H9 (cell line): ENCODE results near the gene SLC6A2. TPM values are rescaled to one million over a fixed set of nuclear protein-coding genes. Genes with fewer than 3 reads are reported as not detected.
"Not testable (repeated sequence)": the region's sequence is repeated elsewhere in the genome, so short reads cannot be mapped to it uniquely, and the experiment has no call there.

Source experiments
- DNase-seq: peaks from one replicate; pipeline ENCODE4 v3.0.0-alpha.2; 2017
- H2AFZ ChIP-seq: one replicate; pipeline ENCODE4 v1.6.1; 2013; ENCODE audit warnings: mild to moderate bottlenecking, low read length, control low read depth, moderate library complexity
- H2AK5ac ChIP-seq: 2 replicates; pipeline ENCODE4 v1.6.1; 2013; ENCODE audit warnings: low read length, control low read depth, mixed read lengths; ENCODE audit not compliant: insufficient read length
- H2BK120ac ChIP-seq: one replicate; pipeline ENCODE4 v1.6.1; 2013; ENCODE audit warnings: low read depth, mild to moderate bottlenecking, low read length, control low read depth, inconsistent platforms; ENCODE audit not compliant: poor library complexity, severe bottlenecking
- H2BK12ac ChIP-seq: 2 replicates; pipeline ENCODE4 v1.6.1; 2013; ENCODE audit warnings: low read length, control low read depth, mixed read lengths, low read depth; ENCODE audit not compliant: insufficient read length
- H2BK15ac ChIP-seq: 2 replicates; pipeline ENCODE4 v1.6.1; 2013; ENCODE audit warnings: low read depth, low read length, control low read depth
- H2BK20ac ChIP-seq: one replicate; pipeline ENCODE4 v1.6.1; 2013; ENCODE audit warnings: low read depth, mild to moderate bottlenecking, low read length, control low read depth, inconsistent platforms; ENCODE audit not compliant: poor library complexity, severe bottlenecking
- H2BK5ac ChIP-seq: 2 replicates; pipeline ENCODE4 v1.6.1; 2013; ENCODE audit warnings: low read length, control low read depth, mixed read lengths; ENCODE audit not compliant: insufficient read length
- H3K14ac ChIP-seq: 2 replicates; pipeline ENCODE4 v1.6.1; 2013; ENCODE audit warnings: low read length, control low read depth; ENCODE audit not compliant: insufficient read depth
- H3K18ac ChIP-seq: 2 replicates; pipeline ENCODE4 v1.6.1; 2013; ENCODE audit warnings: low read depth, mild to moderate bottlenecking, mixed read lengths, low read length, control low read depth; ENCODE audit not compliant: insufficient read length
- H3K23ac ChIP-seq: 2 replicates; pipeline ENCODE4 v1.6.1; 2013; ENCODE audit warnings: low read length, control low read depth, mixed read lengths, low read depth; ENCODE audit not compliant: insufficient read length
- H3K23me2 ChIP-seq: 2 replicates; pipeline ENCODE4 v1.6.1; 2013; ENCODE audit warnings: low read depth, mild to moderate bottlenecking, mixed read lengths, low read length, control low read depth; ENCODE audit not compliant: insufficient read length, poor library complexity, severe bottlenecking
- H3K27ac ChIP-seq: 2 replicates; pipeline ENCODE4 v1.5.1; 2013; ENCODE audit warnings: low read length, control low read depth, mixed read lengths, low read depth; ENCODE audit not compliant: insufficient read length
- H3K27me3 ChIP-seq: 2 replicates; pipeline ENCODE4 v1.6.1; 2013; ENCODE audit warnings: low read length, control low read depth, inconsistent platforms; ENCODE audit not compliant: insufficient read depth
- H3K4ac ChIP-seq: 2 replicates; pipeline ENCODE4 v1.6.1; 2013; ENCODE audit warnings: low read depth, mild to moderate bottlenecking, control low read depth, inconsistent platforms, low read length, moderate library complexity
- H3K4me1 ChIP-seq: 2 replicates; pipeline ENCODE4 v1.6.1; 2013; ENCODE audit warnings: low read length, control low read depth, inconsistent platforms; ENCODE audit not compliant: insufficient read depth
- H3K4me2 ChIP-seq: 2 replicates; pipeline ENCODE4 v1.6.1; 2013; ENCODE audit warnings: low read length, control low read depth, mixed read lengths; ENCODE audit not compliant: insufficient read length, insufficient read depth
- H3K56ac ChIP-seq: 2 replicates; pipeline ENCODE4 v1.6.1; 2013; ENCODE audit warnings: low read depth, mild to moderate bottlenecking, mixed read lengths, low read length, control low read depth; ENCODE audit not compliant: insufficient read length
- H3K79me1 ChIP-seq: 2 replicates; pipeline ENCODE4 v1.6.1; 2013; ENCODE audit warnings: low read depth, mild to moderate bottlenecking, moderate library complexity, low read length, control low read depth, inconsistent platforms; ENCODE audit not compliant: insufficient read depth, poor library complexity, severe bottlenecking
- H3K79me2 ChIP-seq: 2 replicates; pipeline ENCODE4 v1.6.1; 2013; ENCODE audit warnings: low read length, control low read depth, inconsistent platforms; ENCODE audit not compliant: insufficient read depth
- H3K9ac ChIP-seq: 2 replicates; pipeline ENCODE4 v1.6.1; 2013; ENCODE audit warnings: low read length, control low read depth, mixed read lengths; ENCODE audit not compliant: insufficient read length; ENCODE audit errors: extremely low read depth
- H3K9me3 ChIP-seq: one replicate; pipeline ENCODE4 v1.6.1; 2013; ENCODE audit warnings: low read depth, low read length, inconsistent platforms; ENCODE audit not compliant: control insufficient read depth
- H3T11ph ChIP-seq: one replicate; pipeline ENCODE4 v1.6.1; 2013; ENCODE audit warnings: mild to moderate bottlenecking, low read length, control low read depth, inconsistent platforms
- H4K20me1 ChIP-seq: one replicate; pipeline ENCODE4 v1.6.1; 2013; ENCODE audit not compliant: control insufficient read depth, insufficient read length, insufficient read depth
- H4K5ac ChIP-seq: 2 replicates; pipeline ENCODE4 v1.6.1; 2013; ENCODE audit warnings: low read depth, mild to moderate bottlenecking, mixed read lengths, low read length, control low read depth; ENCODE audit not compliant: insufficient read length
- H4K8ac ChIP-seq: replicated peaks from 2 replicates; pipeline ENCODE4 v1.6.1; 2013; ENCODE audit warnings: low read length, control low read depth, mixed read lengths, low read depth; ENCODE audit not compliant: insufficient read length
- H4K91ac ChIP-seq: 2 replicates; pipeline ENCODE4 v1.6.1; 2013; ENCODE audit warnings: low read depth, mild to moderate bottlenecking, moderate library complexity, mixed read lengths, low read length, control low read depth; ENCODE audit not compliant: insufficient read length
- H3K27ac Mint-ChIP-seq, 3 experiments: 2 replicates in 2 of 3; 3 replicates in 1 of 3; pipeline ENCODE4 v1.8.0; 2020 to 2021; ENCODE audit warnings: mixed read lengths in 3 of 3, mild to moderate bottlenecking in 1 of 3, moderate library complexity in 1 of 3
- H3K27me3 Mint-ChIP-seq: 2 replicates; pipeline ENCODE4 v1.8.0; 2021; ENCODE audit warnings: low read depth, mild to moderate bottlenecking, moderate library complexity, mixed read lengths
- H3K36me3 Mint-ChIP-seq, 3 experiments: 2 replicates in 2 of 3; 3 replicates in 1 of 3; pipeline ENCODE4 v1.8.0; 2020 to 2021; ENCODE audit warnings: low read depth in 3 of 3, mixed read lengths in 3 of 3; ENCODE audit not compliant: insufficient read depth in 1 of 3
- H3K4me1 Mint-ChIP-seq, 2 experiments: 2 replicates each; pipeline ENCODE4 v1.8.0; 2020; ENCODE audit warnings: mixed read lengths in 2 of 2
- H3K4me3 Mint-ChIP-seq, 2 experiments: 2 replicates in 1 of 2; 3 replicates in 1 of 2; pipeline ENCODE4 v1.8.0; 2020 to 2021; ENCODE audit warnings: mild to moderate bottlenecking in 2 of 2, mixed read lengths in 2 of 2, moderate library complexity in 1 of 2
- H3K9me3 Mint-ChIP-seq, 2 experiments: 2 replicates in 1 of 2; 3 replicates in 1 of 2; pipeline ENCODE4 v1.8.0; 2020; ENCODE audit warnings: mild to moderate bottlenecking in 2 of 2, mixed read lengths in 2 of 2, moderate library complexity in 1 of 2
- CTCF ChIP-seq: fragments of 200-600 bp; sonication (generic); conservative IDR thresholded peaks from 3 replicates; pipeline ENCODE4 v1.8.0; 2021; ENCODE audit warnings: antibody characterized with exemption, mild to moderate bottlenecking
- WGBS: extraction: QIAGEN DNeasy Blood & Tissue Kit; methylation state at CpG from one replicate; pipeline ENCODE4 v1.1.7; 2013; ENCODE audit warnings: missing lambda C conversion rate, low lambda C conversion rate, mixed read lengths; ENCODE audit not compliant: insufficient read length; ENCODE audit errors: extremely low coverage; 5-methylcytosine and 5-hydroxymethylcytosine counted together
- total RNA-seq: library from RNA; stranded (reverse); gene quantifications from 2 replicates; pipeline ENCODE4 v1.2.1, GENCODE V29; 2021

SLC6A2 gene
- total RNA-seq, 1 experiment from 2014 or later, result 0.24 TPM

GRCh38 chr16:55747785-55748184 lies 92.0 kb downstream of the SLC6A2 start:
- no peak overlapping the region for H2BK120ac ChIP-seq
- H3K4me1 Mint-ChIP-seq, result no peaks in the 10 kb centered on the region
- no CpG with 5 or more reads among the region's 4 CpGs for WGBS

GRCh38 chr16:55752465-55753144 lies 96.8 kb downstream of the SLC6A2 start:
- H2BK5ac ChIP-seq, H3K23ac ChIP-seq, H3K18ac ChIP-seq, H2BK12ac ChIP-seq, H2AFZ ChIP-seq, H2BK20ac ChIP-seq, H4K20me1 ChIP-seq, H2AK5ac ChIP-seq, H3K79me1 ChIP-seq, H4K8ac ChIP-seq, H2BK120ac ChIP-seq, H3K27me3 ChIP-seq, H3K4me1 Mint-ChIP-seq, H2BK15ac ChIP-seq, H3K56ac ChIP-seq, H3K4me2 ChIP-seq, H3K23me2 ChIP-seq, H3T11ph ChIP-seq, H3K14ac ChIP-seq, H3K9ac ChIP-seq, H3K4me3 Mint-ChIP-seq, H4K5ac ChIP-seq, H3K9me3 ChIP-seq, H3K4me1 ChIP-seq, H4K91ac ChIP-seq, H3K79me2 ChIP-seq, H3K4ac ChIP-seq, DNase-seq: not testable (repeated sequence)
- Mint-ChIP-seq H3K36me3 (peaks cover 19 to 25% (median 23%) of the 10 kb centered on the region in 3 experiments), H3K27me3 (peaks cover 16% of the 10 kb centered on the region), H3K9me3 (peaks cover 22 to 30% of the 10 kb centered on the region in 2 experiments), H3K27ac (peak overlapping the region; percentile 40 to 92 (median 47); a peak in 5 of 7 replicates)
- peak overlapping the region; percentile 84 for H3K27ac ChIP-seq
- WGBS, result no CpG with 5 or more reads among the region's 5 CpGs

More at GRCh38 chr16:55747785-55748184, 92.0 kb downstream of the SLC6A2 start:
- H3K4me2 ChIP-seq, result no peak overlapping the region
- H3K56ac ChIP-seq, result no peak overlapping the region
- no peak for TF ChIP-seq CTCF
- H2BK15ac ChIP-seq, result no peak overlapping the region
- H3K79me1 ChIP-seq, result no peaks in the 10 kb centered on the region
- H2BK5ac ChIP-seq, result no peak overlapping the region
- H4K91ac ChIP-seq, result no peak overlapping the region
- H2BK20ac ChIP-seq, result no peak overlapping the region
- no peaks in the 10 kb centered on the region for H4K20me1 ChIP-seq
- H2BK12ac ChIP-seq, result no peak overlapping the region
- no peak overlapping the region for H4K8ac ChIP-seq
- H3K27ac ChIP-seq, result no peak overlapping the region
- H3K79me2 ChIP-seq, result no peaks in the 10 kb centered on the region
- H2AFZ ChIP-seq, result no peak overlapping the region
- no peaks in the 10 kb centered on the region for H3K23me2 ChIP-seq
- no peak overlapping the region for H4K5ac ChIP-seq
- no peak overlapping the region for H3K23ac ChIP-seq
- H3K9ac ChIP-seq, result no peak overlapping the region
- no peak overlapping the region for H3K18ac ChIP-seq
- H2AK5ac ChIP-seq, result no peak overlapping the region
- no peak overlapping the region for H3K14ac ChIP-seq
- no peak overlapping the region for H3K4me3 Mint-ChIP-seq
- H3T11ph ChIP-seq, result no peak overlapping the region
- no peak overlapping the region for H3K27ac Mint-ChIP-seq
- no peak for DNase-seq
- H3K4ac ChIP-seq, result no peak overlapping the region
- H3K36me3 Mint-ChIP-seq, result peaks cover 7 to 13% (median 9%) of the 10 kb centered on the region in 3 experiments; a peak in 6 of 7 replicates
- peaks cover 8 to 13% of the 10 kb centered on the region in 2 experiments for H3K9me3 Mint-ChIP-seq
- H3K4me1 ChIP-seq, result no peaks in the 10 kb centered on the region
- H3K27me3 ChIP-seq, result no peaks in the 10 kb centered on the region
- no peaks in the 10 kb centered on the region for H3K9me3 ChIP-seq
- H3K27me3 Mint-ChIP-seq, result peaks cover 19% of the 10 kb centered on the region
